ENCODE data around the gene GPS2. TPM values are rescaled to one million over a fixed set of nuclear protein-coding genes. Genes with fewer than 3 reads are reported as not detected.

The GPS2 gene
- total RNA-seq, 1 experiment from 2014 or later, result 135 TPM

DNA sequence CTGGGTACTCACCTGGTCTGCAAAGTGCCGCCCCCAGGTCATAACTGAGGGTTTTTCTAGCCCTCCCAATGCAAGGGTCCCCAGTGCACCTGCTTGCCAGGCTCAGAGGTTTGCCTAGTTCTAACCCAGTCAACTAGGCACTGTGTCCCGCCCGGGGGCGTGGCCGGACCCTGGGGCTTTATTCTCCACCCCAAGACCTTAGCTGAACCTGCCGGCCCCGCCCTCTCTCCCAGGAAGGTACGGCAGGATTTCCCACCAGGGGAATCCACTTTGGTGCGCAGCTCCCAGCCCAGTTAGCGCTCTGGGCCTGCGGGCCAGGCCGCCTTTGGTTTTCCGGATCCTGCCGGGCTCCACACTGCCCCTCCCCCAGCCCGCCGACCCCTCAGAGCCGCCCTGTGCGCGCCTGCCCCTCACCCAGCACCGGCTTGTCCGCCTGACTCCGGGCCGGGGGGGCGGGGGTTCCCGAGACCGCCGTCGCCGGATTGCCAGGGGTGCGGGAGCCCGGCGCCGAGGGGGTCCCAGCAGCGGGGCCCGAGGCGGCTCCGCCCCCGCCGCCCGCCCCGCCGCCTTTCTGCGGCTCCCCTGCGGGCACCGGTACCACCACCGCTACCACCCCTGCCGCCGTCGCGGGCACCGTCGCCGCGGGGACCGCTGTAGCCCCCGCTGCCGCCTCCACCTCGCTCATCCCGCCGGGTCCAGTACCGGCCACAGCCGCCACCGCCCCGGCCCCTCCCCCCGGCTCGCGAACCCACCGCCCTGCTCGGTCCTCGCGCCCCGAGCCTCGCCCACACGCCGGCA, 21.1 kb downstream of the GPS2 start:
- no peak for DNase-seq (ENCODE audit: low read depth)

DNA sequence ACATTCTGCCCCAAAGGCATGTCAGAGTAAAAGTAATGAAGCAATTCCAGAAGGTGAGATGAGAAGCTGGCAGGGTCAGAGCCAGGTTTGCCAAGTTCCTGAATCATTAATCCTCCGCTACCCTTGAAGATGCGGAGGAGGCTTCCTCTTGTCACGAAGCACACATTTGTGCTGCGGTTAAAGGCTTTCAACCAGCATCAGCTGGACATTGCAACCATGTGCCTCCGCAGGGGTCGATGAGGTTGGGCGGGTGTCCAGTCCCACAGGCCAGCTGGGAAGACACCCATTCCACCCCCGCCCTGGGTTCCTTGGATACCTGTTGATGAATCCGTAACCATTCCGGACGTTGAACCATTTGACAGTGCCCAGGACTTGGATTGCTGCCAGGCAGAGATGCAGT, 22.0 kb downstream of the GPS2 start:
- no peak for DNase-seq (ENCODE audit: low read depth)

GRCh38 chr17:7292729-7293128, 22.4 kb downstream of the GPS2 start:
- DNase-seq (ENCODE audit: low read depth), result no peak

GRCh38 chr17:7292194-7292593, 23.0 kb downstream of the GPS2 start:
- no peak for DNase-seq (ENCODE audit: low read depth)

DNA sequence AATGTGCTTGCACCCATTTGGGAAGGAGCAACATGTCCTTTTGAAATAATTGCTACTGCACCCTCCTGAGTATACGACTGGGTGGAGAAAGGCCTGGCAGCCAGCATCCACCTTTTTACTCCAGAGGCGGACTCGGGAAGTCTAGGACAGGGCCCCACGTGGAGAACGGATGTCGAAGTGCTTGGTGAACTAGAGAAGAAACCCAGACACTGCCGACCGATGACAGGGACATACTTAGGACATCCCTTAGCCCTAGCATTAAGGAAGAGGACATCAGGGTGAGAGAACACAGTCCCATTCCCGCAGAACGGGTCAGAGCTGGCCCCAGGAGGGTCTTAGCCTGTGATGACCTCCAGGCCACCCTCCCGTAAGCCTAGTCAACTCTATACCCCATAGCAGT, 24.5 kb downstream of the GPS2 start:
- DNase-seq (ENCODE audit: low read depth), result no peak

DNA sequence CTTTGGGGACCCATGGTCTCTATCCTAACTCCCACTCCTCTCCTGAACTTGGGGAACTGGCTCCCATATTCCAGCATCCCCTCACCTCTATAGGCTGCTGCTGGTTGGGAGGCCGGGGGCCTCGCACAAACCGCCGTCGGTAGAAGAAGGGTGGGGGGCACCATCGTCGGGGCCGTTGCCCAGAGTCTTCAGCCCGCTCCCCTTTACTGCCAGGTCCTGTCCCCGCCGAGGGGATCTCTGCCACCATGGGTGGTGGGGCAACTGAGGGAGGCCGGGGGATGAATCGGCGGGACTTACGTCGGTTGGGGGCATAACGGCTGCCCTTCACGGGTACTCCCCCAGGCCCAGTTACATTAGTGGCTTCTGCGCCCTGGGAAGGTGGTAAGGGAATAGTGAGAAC, 25.0 kb downstream of the GPS2 start:
- DNase-seq (ENCODE audit: low read depth), result no peak

GRCh38 chr17:7289256-7290032, 25.7 kb downstream of the GPS2 start:
- no peak for DNase-seq (ENCODE audit: low read depth)

- DNase-seq (ENCODE audit: low read depth), result no peak
These were observed 29.5 kb downstream of the GPS2 start for GRCh38 chr17:7285679-7286078.

GRCh38 chr17:7284911-7285310, 30.2 kb downstream of the GPS2 start:
- DNase-seq (ENCODE audit: low read depth), result no peak

DNA sequence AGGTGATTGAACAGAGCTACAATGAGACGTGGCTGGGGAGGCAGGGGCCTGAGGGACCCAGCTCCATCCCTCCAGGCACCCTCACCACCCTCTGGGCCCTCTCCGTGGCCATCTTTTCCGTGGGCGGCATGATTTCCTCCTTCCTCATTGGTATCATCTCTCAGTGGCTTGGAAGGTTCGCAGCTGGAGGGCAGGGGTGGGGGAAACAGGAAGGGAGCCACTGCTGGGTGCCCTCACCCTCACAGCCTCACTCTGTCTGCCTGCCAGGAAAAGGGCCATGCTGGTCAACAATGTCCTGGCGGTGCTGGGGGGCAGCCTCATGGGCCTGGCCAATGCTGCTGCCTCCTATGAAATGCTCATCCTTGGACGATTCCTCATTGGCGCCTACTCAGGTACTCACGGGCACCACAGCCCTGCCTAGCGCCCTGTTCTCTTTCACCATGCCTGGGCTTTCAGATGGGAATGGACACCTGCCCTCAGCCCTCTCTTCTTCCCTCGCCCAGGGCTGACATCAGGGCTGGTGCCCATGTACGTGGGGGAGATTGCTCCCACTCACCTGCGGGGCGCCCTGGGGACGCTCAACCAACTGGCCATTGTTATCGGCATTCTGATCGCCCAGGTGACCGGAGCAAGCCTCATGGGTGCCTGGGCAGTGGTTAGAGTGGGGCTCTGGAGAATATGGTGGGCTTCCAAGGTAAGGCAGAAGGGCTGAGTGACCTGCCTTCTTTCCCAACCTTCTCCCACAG, 31.5 kb downstream of the GPS2 start:
- no peak for DNase-seq (ENCODE audit: low read depth)

GRCh38 chr17:7282752-7283321, 32.3 kb downstream of the GPS2 start:
- no peak for DNase-seq (ENCODE audit: low read depth)

GRCh38 chr17:7281953-7282751, 33.0 kb downstream of the GPS2 start:
- no peak for DNase-seq (ENCODE audit: low read depth)

GRCh38 chr17:7281074-7281952, 33.8 kb downstream of the GPS2 start, which contains the start of gene SLC2A4:
Gene SLC2A4, plus strand, starts transcription at chr17:7281718. Its CDS starts 217 bp downstream, at chr17:7281935.
- peak; percentile 92 for DNase-seq (ENCODE audit: low read depth)

GRCh38 chr17:7280519-7281073, 34.6 kb downstream of the GPS2 start:
- DNase-seq (ENCODE audit: low read depth), result peak; percentile 78

DNA sequence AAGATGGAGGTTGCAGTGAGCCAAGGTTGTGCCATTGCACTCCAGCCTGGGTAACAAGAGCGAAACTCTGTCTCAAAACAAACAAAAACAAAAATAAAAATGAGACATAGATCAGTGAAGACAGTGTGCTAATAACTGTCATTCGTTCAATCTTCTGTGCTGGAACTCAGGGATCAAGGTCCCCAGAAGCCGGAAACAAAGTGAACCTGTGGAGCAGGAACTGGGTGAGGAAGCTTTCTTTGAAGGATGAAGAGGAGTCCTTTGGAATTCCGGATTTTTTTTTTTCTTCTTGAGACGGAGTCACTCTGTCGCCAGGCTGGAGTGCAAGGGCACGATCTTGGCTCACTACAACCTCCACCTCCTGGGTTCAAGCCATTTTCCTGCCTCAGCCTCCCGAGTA, 35.7 kb downstream of the GPS2 start:
- no peak for DNase-seq (ENCODE audit: low read depth)

DNA sequence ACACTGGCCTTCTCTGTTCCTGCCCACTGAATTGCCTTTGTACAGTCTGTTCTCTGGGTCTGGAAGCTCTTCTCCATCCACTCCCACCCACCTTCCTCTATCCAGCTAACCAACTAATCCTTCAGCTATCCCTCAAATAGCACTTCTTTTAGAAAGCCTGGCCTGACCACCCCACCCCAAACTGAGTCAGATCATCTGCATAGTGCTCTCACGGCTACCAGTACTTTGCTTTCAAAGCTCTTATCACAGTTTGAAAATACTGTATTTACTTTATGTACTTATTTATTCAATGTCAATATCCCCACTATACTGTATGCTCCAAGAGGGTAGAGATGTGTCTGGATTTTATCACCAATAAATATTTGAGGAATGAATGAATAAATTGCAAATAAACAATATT, 48.4 kb downstream of the GPS2 start:
- peak; percentile 17 for DNase-seq (ENCODE audit: low read depth)

GRCh38 chr17:7263801-7264078, 51.4 kb downstream of the GPS2 start:
- no peak for DNase-seq (ENCODE audit: low read depth)

GRCh38 chr17:7262935-7263800, 52.0 kb downstream of the GPS2 start:
- no peak for DNase-seq (ENCODE audit: low read depth)
